K562 (cell line): ENCODE results near the gene NKAIN1. TPM values are rescaled to one million over a fixed set of nuclear protein-coding genes. Genes with fewer than 3 reads are reported as not detected.

Experiments
- ATAC-seq: fragments of 200-7000 bp; cut with Tn5 transposase; 3 replicates; pipeline ENCODE4 v1.9.1; 2020; ENCODE audit warnings: moderate library complexity
- BruUV-seq: library from RNA; stranded (reverse); fragments of 400-500 nt; replicated peaks from 2 replicates; lab custom pipeline; 2021; lab: Mats Ljungman, UMichigan
- CTCF ChIA-PET: fragments of 300-600 bp; formaldehyde crosslinking; extraction: SDS; loops from one replicate; lab custom pipeline; 2021; ENCODE audit warnings: low intra/inter-chr PET ratio; lab: Yijun Ruan, JAX
- POLR2A ChIA-PET: fragments of 300-600, 350-650 bp; sonication (Branson Sonifier 250); formaldehyde crosslinking; extraction: SDS; loops from one replicate; lab custom pipeline; 2021; ENCODE audit warnings: antibody characterized with exemption, inconsistent platforms; lab: Yijun Ruan, JAX
- DNase-seq, 4 experiments: peaks; one replicate each; pipeline versions ENCODE4 v3.0.0 to v3.0.0-alpha.2; 2011 to 2018; ENCODE audit warnings: low spot score in 3 of 4, mixed read lengths in 3 of 4; ENCODE audit errors: extremely low read depth in 1 of 4
- FAIRE-seq: peaks from 2 replicates; lab custom pipeline; 2011; peaks lifted over from hg19 to GRCh38; lab: Jason Lieb, UNC
- H2AFZ ChIP-seq: 2 replicates; pipeline ENCODE4 v1.6.0; 2011; ENCODE audit warnings: low read depth, low read length, control low read depth, inconsistent platforms
- H3K27ac ChIP-seq: fragments of 200-600 bp; 3 replicates; pipeline ENCODE4 v1.8.0; 2011; ENCODE audit warnings: low read depth, mild to moderate bottlenecking, control low read depth, inconsistent platforms, low read length, moderate library complexity, mixed read lengths; ENCODE audit errors: extremely low read depth
- H3K27me3 ChIP-seq, 2 experiments: fragments of 300-600 bp in 1 of 2; 2 replicates in 1 of 2; 3 replicates in 1 of 2; pipeline versions ENCODE4 v1.6.0 to v1.8.0; 2011; ENCODE audit warnings: inconsistent platforms in 2 of 2, low read length in 2 of 2, mild to moderate bottlenecking in 1 of 2, mixed read lengths in 1 of 2, moderate library complexity in 1 of 2; ENCODE audit not compliant: control insufficient read depth in 2 of 2, insufficient read depth in 2 of 2
- H3K36me3 ChIP-seq: fragments of 300-600 bp; 3 replicates; pipeline ENCODE4 v1.8.0; 2011; ENCODE audit warnings: mild to moderate bottlenecking, low read length, inconsistent platforms; ENCODE audit not compliant: control insufficient read depth, insufficient read depth
- H3K4me1 ChIP-seq, 2 experiments: fragments of 200-600 bp in 1 of 2; replicated peaks in 1 of 2; 2 replicates in 1 of 2; 3 replicates in 1 of 2; pipeline versions ENCODE4 v1.5.1 to v1.8.0; 2011; ENCODE audit warnings: inconsistent platforms in 2 of 2, low read length in 2 of 2, mild to moderate bottlenecking in 1 of 2, mixed read lengths in 1 of 2, moderate library complexity in 1 of 2; ENCODE audit not compliant: control insufficient read depth in 2 of 2, insufficient read depth in 2 of 2
- H3K4me2 ChIP-seq: 2 replicates; pipeline ENCODE4 v1.6.1; 2011; ENCODE audit warnings: low read length, control low read depth, inconsistent platforms, mixed read lengths; ENCODE audit not compliant: insufficient read depth
- H3K4me3 ChIP-seq: fragments of 200-600 bp; sonication (generic), shearing (Covaris generic); 2 replicates; pipeline ENCODE4 v1.5.1; 2016; ENCODE audit warnings: control low read depth, inconsistent platforms
- H3K79me2 ChIP-seq: fragments of 200-600 bp; 3 replicates; pipeline ENCODE4 v1.8.0; 2011; ENCODE audit warnings: low read length, inconsistent platforms; ENCODE audit not compliant: control insufficient read depth, insufficient read depth
- H3K9ac ChIP-seq, 2 experiments: 2 replicates each; pipeline versions ENCODE4 v1.6.0 to v1.6.1; 2011; ENCODE audit warnings: low read depth in 2 of 2, low read length in 2 of 2, control low read depth in 1 of 2, inconsistent platforms in 1 of 2, mild to moderate bottlenecking in 1 of 2, mixed read lengths in 1 of 2; ENCODE audit not compliant: insufficient read depth in 1 of 2
- H3K9me1 ChIP-seq: one replicate; pipeline ENCODE4 v1.6.0; 2011; ENCODE audit warnings: inconsistent platforms, mild to moderate bottlenecking, low read length, moderate library complexity; ENCODE audit not compliant: control insufficient read depth, insufficient read depth
- H3K9me3 ChIP-seq: replicated peaks from 2 replicates; pipeline ENCODE4 v1.5.1; 2011; ENCODE audit warnings: low read depth, low read length, inconsistent platforms; ENCODE audit not compliant: control insufficient read depth, insufficient read depth
- H4K20me1 ChIP-seq: replicated peaks from 2 replicates; pipeline ENCODE4 v1.6.1; 2011; ENCODE audit warnings: low read length, inconsistent platforms, mixed read lengths; ENCODE audit not compliant: control insufficient read depth, insufficient read depth
- ARID1B ChIP-seq: fragments of 450-650 bp; IDR thresholded peaks from 2 replicates; pipeline ENCODE4 v1.6.1; 2016; ENCODE audit warnings: antibody characterized with exemption, mild to moderate bottlenecking, inconsistent platforms
- BHLHE40 ChIP-seq: IDR thresholded peaks from 2 replicates; pipeline ENCODE4 v1.6.1; 2011; ENCODE audit warnings: low read length, improper control_type of control experiment
- EGR1 ChIP-seq: fragments of 450-650 bp; conservative IDR thresholded peaks from 2 replicates; pipeline ENCODE4 v1.6.1; 2017; ENCODE audit warnings: mild to moderate bottlenecking
- ERF ChIP-seq: fragments of 450-650 bp; formaldehyde crosslinking; IDR thresholded peaks from 2 replicates; pipeline ENCODE4 v1.4.0; 2020; ENCODE audit warnings: mild to moderate bottlenecking, mixed read lengths
- KDM1A ChIP-seq, 2 experiments: fragments of 450-650 bp; IDR thresholded peaks; 2 replicates each; pipeline ENCODE4 v1.6.1; 2016; ENCODE audit warnings: mild to moderate bottlenecking in 2 of 2
- KLF16 ChIP-seq: IDR thresholded peaks from 2 replicates; pipeline ENCODE4 v1.6.1; 2016; ENCODE audit warnings: antibody characterized with exemption
- NBN ChIP-seq: fragments of 450-650 bp; IDR thresholded peaks from 2 replicates; pipeline ENCODE4 v1.6.1; 2016; ENCODE audit warnings: low read depth, mild to moderate bottlenecking
- PRMT5 ChIP-seq: sonication (generic); formaldehyde crosslinking; IDR thresholded peaks from 2 replicates; pipeline ENCODE4 v1.5.0; 2020; ENCODE audit warnings: missing genetic modification reagents
- RBM25 ChIP-seq: fragments of 200-400 bp; formaldehyde crosslinking; IDR thresholded peaks from 2 replicates; pipeline ENCODE4 v1.6.1; 2018; ENCODE audit warnings: low read length, low read depth, moderate library complexity; ENCODE audit not compliant: severe bottlenecking
- RFX5 ChIP-seq: IDR thresholded peaks from 2 replicates; pipeline ENCODE4 v1.6.1; 2011; ENCODE audit warnings: low read depth, mild to moderate bottlenecking, improper control_type of control experiment, low read length
- SIX5 ChIP-seq, 2 experiments: IDR thresholded peaks; 2 replicates each; pipeline ENCODE4 v1.6.1; 2011; ENCODE audit warnings: low read length in 2 of 2, borderline replicate concordance in 1 of 2, low read depth in 1 of 2, mild to moderate bottlenecking in 1 of 2, moderate library complexity in 1 of 2; ENCODE audit not compliant: insufficient read depth in 1 of 2
- SMARCC2 ChIP-seq: fragments of 450-650 bp; IDR thresholded peaks from 2 replicates; pipeline ENCODE4 v1.6.1; 2017; ENCODE audit warnings: antibody characterized with exemption, moderate library complexity, mild to moderate bottlenecking, low read depth
- SPI1 ChIP-seq: IDR thresholded peaks from 2 replicates; pipeline ENCODE4 v1.6.1; 2011; ENCODE audit warnings: low read depth, low read length, control low read depth, borderline replicate concordance
- SREBF2 ChIP-seq: sonication (generic); formaldehyde crosslinking; IDR thresholded peaks from 2 replicates; pipeline ENCODE4 v1.4.0; 2020; ENCODE audit warnings: mild to moderate bottlenecking, missing genetic modification reagents
- ZBED1 ChIP-seq: IDR thresholded peaks from 2 replicates; pipeline ENCODE4 v1.6.1; 2014
- ZEB2 ChIP-seq: fragments of 450-650 bp; IDR thresholded peaks from 2 replicates; pipeline ENCODE4 v1.6.1; 2016
- ZFP36 ChIP-seq: fragments of 150-350 bp; IDR thresholded peaks from 2 replicates; pipeline ENCODE4 v1.6.1; 2018; ENCODE audit warnings: low read length, low read depth; ENCODE audit not compliant: partially characterized antibody
- ZNF41 ChIP-seq: fragments of 250-450 bp; sonication (Bioruptor Pico); conservative IDR thresholded peaks from 2 replicates; pipeline ENCODE4 v1.4.0; 2020; ENCODE audit warnings: mild to moderate bottlenecking
- ZNF583 ChIP-seq: fragments of 250-450 bp; sonication (Bioruptor Pico); IDR thresholded peaks from 2 replicates; pipeline ENCODE4 v1.4.0; 2020
- ZNF79 ChIP-seq: fragments of 250-450 bp; sonication (Bioruptor Pico); IDR thresholded peaks from 2 replicates; pipeline ENCODE4 v1.4.0; 2020; ENCODE audit warnings: low read depth, mild to moderate bottlenecking, moderate library complexity
- WGBS: fragments of 100-300 bp; shearing (Covaris generic); methylation state at CpG from one replicate; pipeline ENCODE4 v1.1.6; 2016; ENCODE audit warnings: low coverage, mixed read lengths; ENCODE audit not compliant: insufficient coverage; ENCODE audit errors: missing lambda C conversion rate; 5-methylcytosine and 5-hydroxymethylcytosine counted together
- in situ Hi-C: fragments of 300-500 bp; cut with MboI; formaldehyde crosslinking; loops from 4 replicates; pipeline ENCODE4 v1.15.0; 2018; ENCODE audit warnings: inconsistent platforms, mixed read lengths
- intact Hi-C: fragments of 100-400 bp; cut with micrococcal nuclease; formaldehyde crosslinking; loops from 2 replicates; pipeline ENCODE4 v1.14.2; 2022
- polyA plus RNA-seq, 8 experiments: library from polyadenylated mRNA; depleted of rRNA in 4 of 8; stranded (reverse) in 5 of 8; unstranded in 3 of 8; fragments of >200 nt; fragmentation: Nextera tagmentation in 2 of 8; fragmentation: Illumina TruSeq in 1 of 8; extraction: Ambion mirVana in 2 of 8; extraction: Trizol in 1 of 8; gene quantifications; 2 replicates each; pipeline versions ENCODE4 v1.2.1 to v1.2.3, GENCODE V29; 2011 to 2014; ENCODE audit warnings: inconsistent platforms in 1 of 8, missing spikeins in 1 of 8
- total RNA-seq, 7 experiments: library from RNA; depleted of rRNA in 6 of 7; stranded (reverse); fragments of >200 nt in 6 of 7; fragmentation: Illumina TruSeq in 2 of 7; extraction: Trizol in 2 of 7; gene quantifications; 2 replicates each; pipeline versions ENCODE4 v1.2.1 to v1.2.3, GENCODE V29; 2011 to 2021; ENCODE audit warnings: low replicate concordance in 1 of 7
- TF ChIP-seq, protein P1 (sequence below): fragments of 450-650 bp; conservative IDR thresholded peaks from 2 replicates; pipeline ENCODE4 v1.6.1; 2016; ENCODE audit warnings: missing genetic modification characterization, low read depth, mild to moderate bottlenecking, missing compliant biosample characterization, moderate library complexity
- TF ChIP-seq, protein P2 (sequence below): fragments of 450-650 bp; IDR thresholded peaks from 2 replicates; pipeline ENCODE4 v1.6.1; 2018; ENCODE audit warnings: mild to moderate bottlenecking, low read depth; ENCODE audit not compliant: partially characterized antibody

The NKAIN1 gene
- total and polyA plus RNA-seq, 9 of the 15 experiments (the other 6 are each of a cell fraction or from before 2014, with no cell fraction given): 0.03 to 0.22 (median 0.04) TPM; not detected in 3

DNA sequence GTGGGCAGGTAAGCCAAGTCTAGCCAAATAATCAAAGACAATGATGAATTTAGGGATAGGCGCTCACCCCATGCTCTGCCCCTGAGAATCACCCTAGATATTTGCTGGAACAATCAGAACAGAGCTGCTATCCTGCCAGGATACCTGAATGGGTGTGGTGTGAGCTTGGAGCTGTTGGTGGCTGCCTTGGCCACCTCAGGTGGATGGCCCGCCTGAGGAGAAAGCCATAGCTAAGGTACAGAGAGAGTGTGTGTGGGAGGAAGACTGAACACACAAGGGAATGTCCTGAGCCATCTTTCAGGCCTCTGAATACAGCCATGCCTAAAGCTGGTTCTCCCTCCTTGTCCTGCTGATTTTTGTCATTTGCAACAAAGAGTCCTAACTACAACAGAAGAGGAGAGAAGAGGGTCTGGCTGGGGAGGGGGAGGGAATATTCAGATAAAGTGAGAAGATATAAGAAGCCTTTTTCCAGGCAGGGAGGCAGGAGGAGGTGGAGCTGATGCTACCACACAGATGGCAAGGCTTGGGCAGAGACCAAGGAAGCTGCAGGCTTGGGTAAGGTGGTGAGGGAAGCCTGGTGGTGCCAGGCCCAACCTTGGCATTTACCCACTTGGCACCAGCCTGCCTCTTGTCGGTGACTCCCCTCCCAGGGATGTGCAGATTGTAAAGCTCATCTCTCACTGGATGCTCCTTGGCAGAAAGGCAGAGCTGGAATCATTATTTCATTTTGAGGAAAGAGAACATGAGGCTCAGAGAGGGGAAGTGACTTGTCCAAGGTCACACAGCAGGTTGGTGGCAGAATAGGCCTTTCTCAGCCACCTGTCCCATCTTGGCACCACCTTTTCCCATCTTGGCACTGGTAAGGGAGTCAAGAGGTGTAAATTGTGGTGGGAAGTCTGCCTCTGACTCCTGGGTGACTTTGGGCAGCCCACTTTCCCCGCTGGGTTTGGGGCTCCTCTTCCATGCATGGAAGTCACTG, 49.7 kb downstream of the NKAIN1 start:
- Histone ChIP-seq H3K9ac (peak overlapping the region in 1 of 2 experiments; percentile 47; a peak in 1 of 4 replicates), H3K4me2 (no peak overlapping the region), H3K9me1 (no peaks in the 10 kb centered on the region), H3K4me3 (no peak overlapping the region), H3K9me3 (no peaks in the 10 kb centered on the region), H3K4me1 (no peaks in the 10 kb centered on the region), H2AFZ (no peak overlapping the region), H3K27me3 (peaks cover 26 to 52% of the 10 kb centered on the region in 2 experiments), H4K20me1 (peaks cover 12% of the 10 kb centered on the region; the same call in 1 of the 2 replicates), H3K79me2 (no peaks in the 10 kb centered on the region), H3K36me3 (no peaks in the 10 kb centered on the region), H3K27ac (no peak overlapping the region)
- in situ Hi-C loops: loop anchor here (25.0 kb wide), 1 partner anchor 372 kb away; no protein-coding TSS in a partner anchor
- BruUV-seq: no TSS peak
- WGBS: 0% methylated on average over 4 of the region's 4 CpGs
- POLR2A ChIA-PET: interaction anchor here (0.6 to 1.0 kb wide), 3 partner anchors 33 to 231 kb away, joined by 3 to 4 read pairs (median 3); no protein-coding TSS in a partner anchor
- CTCF ChIA-PET: no interaction called here
- TF ChIP-seq EGR1: no peak
- TF ChIP-seq ZNF79 (CRISPR knock-in tag): no peak
- TF ChIP-seq NBN: no peak
- TF ChIP-seq ZEB2: no peak
- TF ChIP-seq ZBED1: no peak
- TF ChIP-seq SIX5 (IDR thresholded peaks at IDR 0.05; ENCODE audit: borderline replicate concordance in 1 of 2, insufficient read depth in 1 of 2, low read depth in 1 of 2, low read length in 2 of 2): no peak
- TF ChIP-seq KLF16: no peak
- no peak for TF ChIP-seq SREBF2 (CRISPR knock-in tag)
- no peak for TF ChIP-seq ARID1B
- TF ChIP-seq ZNF41: no peak
- no peak for TF ChIP-seq ZNF583 (CRISPR knock-in tag)
- peak; percentile 71 for TF ChIP-seq ZFP36
- TF ChIP-seq BHLHE40: no peak
- no peak for TF ChIP-seq PRMT5 (CRISPR knock-in tag)
- TF ChIP-seq SMARCC2: no peak
- TF ChIP-seq, protein P1, sequence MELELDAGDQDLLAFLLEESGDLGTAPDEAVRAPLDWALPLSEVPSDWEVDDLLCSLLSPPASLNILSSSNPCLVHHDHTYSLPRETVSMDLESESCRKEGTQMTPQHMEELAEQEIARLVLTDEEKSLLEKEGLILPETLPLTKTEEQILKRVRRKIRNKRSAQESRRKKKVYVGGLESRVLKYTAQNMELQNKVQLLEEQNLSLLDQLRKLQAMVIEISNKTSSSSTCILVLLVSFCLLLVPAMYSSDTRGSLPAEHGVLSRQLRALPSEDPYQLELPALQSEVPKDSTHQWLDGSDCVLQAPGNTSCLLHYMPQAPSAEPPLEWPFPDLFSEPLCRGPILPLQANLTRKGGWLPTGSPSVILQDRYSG: no peak
- TF ChIP-seq SPI1: no peak
- TF ChIP-seq ERF (CRISPR knock-in tag): no peak
- TF ChIP-seq RBM25: peak; percentile 76
- peak in 1 of 2 experiments; percentile 24; a peak in 1 of 4 replicates for TF ChIP-seq KDM1A (IDR thresholded peaks at IDR 0.05)
- no peak for TF ChIP-seq RFX5
- TF ChIP-seq, protein P2, sequence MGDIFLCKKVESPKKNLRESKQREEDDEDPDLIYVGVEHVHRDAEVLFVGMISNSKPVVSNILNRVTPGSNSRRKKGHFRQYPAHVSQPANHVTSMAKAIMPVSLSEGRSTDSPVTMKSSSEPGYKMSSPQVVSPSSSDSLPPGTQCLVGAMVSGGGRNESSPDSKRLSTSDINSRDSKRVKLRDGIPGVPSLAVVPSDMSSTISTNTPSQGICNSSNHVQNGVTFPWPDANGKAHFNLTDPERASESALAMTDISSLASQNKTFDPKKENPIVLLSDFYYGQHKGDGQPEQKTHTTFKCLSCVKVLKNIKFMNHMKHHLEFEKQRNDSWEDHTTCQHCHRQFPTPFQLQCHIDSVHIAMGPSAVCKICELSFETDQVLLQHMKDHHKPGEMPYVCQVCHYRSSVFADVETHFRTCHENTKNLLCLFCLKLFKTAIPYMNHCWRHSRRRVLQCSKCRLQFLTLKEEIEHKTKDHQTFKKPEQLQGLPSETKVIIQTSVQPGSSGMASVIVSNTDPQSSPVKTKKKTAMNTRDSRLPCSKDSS: no peak
- no peak for DNase-seq
- no peak for FAIRE-seq
- ATAC-seq: no peak
- intact Hi-C loops: loop anchor here (10.0 kb wide), 1 partner anchor 205 kb away; no protein-coding TSS in a partner anchor
